ENCODE measurements around the gene EMILIN1.

EMILIN1 gene

GRCh38 chr2:27078267-27079194 lies at the start of gene EMILIN1:
EMILIN1 (plus strand) TSS chr2:27078615; CDS start chr2:27079066, 451 bp downstream.
- no peak for DNase-seq (ENCODE audit: low read depth)

GRCh38 chr2:27029051-27029450 lies 49.4 kb upstream of the EMILIN1 start:
- no peak for DNase-seq (ENCODE audit: low read depth)

GRCh38 chr2:27032495-27033252 lies 45.7 kb upstream of the EMILIN1 start, which contains the start of gene TMEM214:
TMEM214 (plus strand) TSS chr2:27032965; CDS start chr2:27033016, 51 bp downstream.
- DNase-seq (ENCODE audit: low read depth), result peak; percentile 75

- DNase-seq (ENCODE audit: low read depth), result no peak
Observed at GRCh38 chr2:27033253-27033852, 45.1 kb upstream of the EMILIN1 start.

GRCh38 chr2:27038012-27038411 lies 40.4 kb upstream of the EMILIN1 start:
- no peak for DNase-seq (ENCODE audit: low read depth)

GRCh38 chr2:27038631-27039339 lies 39.6 kb upstream of the EMILIN1 start:
- no peak for DNase-seq (ENCODE audit: low read depth)

GRCh38 chr2:27039426-27039825 lies 39.0 kb upstream of the EMILIN1 start:
- DNase-seq (ENCODE audit: low read depth), result no peak

- DNase-seq (ENCODE audit: low read depth), result no peak
Observed at GRCh38 chr2:27039871-27040270, 38.5 kb upstream of the EMILIN1 start.

- DNase-seq (ENCODE audit: low read depth), result no peak
Observed at GRCh38 chr2:27040282-27040681, 38.1 kb upstream of the EMILIN1 start.

GRCh38 chr2:27041752-27042151 lies 36.7 kb upstream of the EMILIN1 start:
- DNase-seq (ENCODE audit: low read depth), result no peak

- DNase-seq (ENCODE audit: low read depth), result no peak
Observed at GRCh38 chr2:27042159-27042661, 36.2 kb upstream of the EMILIN1 start.

GRCh38 chr2:27042985-27043634 lies 35.3 kb upstream of the EMILIN1 start:
- no peak for DNase-seq (ENCODE audit: low read depth)

GRCh38 chr2:27049422-27050280 lies 28.8 kb upstream of the EMILIN1 start:
- no peak for DNase-seq (ENCODE audit: low read depth)

GRCh38 chr2:27050281-27050995 lies 28.0 kb upstream of the EMILIN1 start:
- peak; percentile 91 for DNase-seq (ENCODE audit: low read depth)

- DNase-seq (ENCODE audit: low read depth), result peak; percentile 95
Observed at GRCh38 chr2:27050996-27051901, 27.2 kb upstream of the EMILIN1 start, which contains the start of gene AGBL5. AGBL5 (plus strand) TSS chr2:27051668; CDS start chr2:27052959, 1,291 bp downstream.

GRCh38 chr2:27051902-27052645 lies 26.3 kb upstream of the EMILIN1 start:
- no peak for DNase-seq (ENCODE audit: low read depth)

- DNase-seq (ENCODE audit: low read depth), result no peak
Observed at GRCh38 chr2:27053321-27053720, 25.1 kb upstream of the EMILIN1 start.
